NCI-H1417 treated with DMSO at 0.1 percent for 48 hours (cell line): ENCODE measurements around the gene RPL23.

Source experiments
- DNase-seq: peaks from one replicate; lab custom pipeline; 2025; lab: John Stamatoyannopoulos, UW

The RPL23 gene

GRCh38 chr17:38883592-38884526, 30.3 kb upstream of the RPL23 start:
- no peak for DNase-seq

- no peak for DNase-seq
Observed at GRCh38 chr17:38882870-38883269, 29.3 kb upstream of the RPL23 start.

DNA sequence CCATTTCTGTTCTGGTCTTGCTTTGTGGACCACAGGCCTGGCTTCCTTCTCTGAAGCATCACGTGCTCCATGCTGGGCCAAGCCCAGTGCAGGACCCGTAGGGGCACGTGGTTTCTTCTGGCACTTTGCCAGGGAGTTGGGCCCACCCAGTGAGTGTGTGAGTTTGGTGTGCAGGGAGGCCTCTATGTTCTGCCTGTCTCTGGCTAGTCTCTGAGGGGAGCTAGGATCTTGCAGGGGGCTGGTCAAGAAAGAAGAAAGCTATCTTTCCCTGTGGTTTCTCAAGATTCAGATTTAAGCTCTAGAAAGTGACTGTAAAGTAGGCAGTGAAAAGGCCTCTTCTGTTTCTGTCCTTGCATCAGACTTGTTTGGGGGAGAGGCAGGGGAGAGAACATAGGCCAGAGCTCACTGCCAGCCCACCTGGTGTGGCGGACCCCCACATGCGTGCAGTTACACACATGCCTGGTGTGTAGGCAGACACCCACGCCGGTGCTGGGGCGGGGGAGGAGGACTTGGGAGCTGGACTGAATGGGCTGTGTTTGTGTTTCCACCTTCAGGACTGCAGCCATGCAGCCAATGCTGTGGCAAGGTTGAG, 28.2 kb upstream of the RPL23 start:
- DNase-seq: no peak

- no peak for DNase-seq
Observed at GRCh38 chr17:38879878-38880665, 26.6 kb upstream of the RPL23 start.

GRCh38 chr17:38877130-38877851, 23.8 kb upstream of the RPL23 start:
- DNase-seq: no peak

DNA sequence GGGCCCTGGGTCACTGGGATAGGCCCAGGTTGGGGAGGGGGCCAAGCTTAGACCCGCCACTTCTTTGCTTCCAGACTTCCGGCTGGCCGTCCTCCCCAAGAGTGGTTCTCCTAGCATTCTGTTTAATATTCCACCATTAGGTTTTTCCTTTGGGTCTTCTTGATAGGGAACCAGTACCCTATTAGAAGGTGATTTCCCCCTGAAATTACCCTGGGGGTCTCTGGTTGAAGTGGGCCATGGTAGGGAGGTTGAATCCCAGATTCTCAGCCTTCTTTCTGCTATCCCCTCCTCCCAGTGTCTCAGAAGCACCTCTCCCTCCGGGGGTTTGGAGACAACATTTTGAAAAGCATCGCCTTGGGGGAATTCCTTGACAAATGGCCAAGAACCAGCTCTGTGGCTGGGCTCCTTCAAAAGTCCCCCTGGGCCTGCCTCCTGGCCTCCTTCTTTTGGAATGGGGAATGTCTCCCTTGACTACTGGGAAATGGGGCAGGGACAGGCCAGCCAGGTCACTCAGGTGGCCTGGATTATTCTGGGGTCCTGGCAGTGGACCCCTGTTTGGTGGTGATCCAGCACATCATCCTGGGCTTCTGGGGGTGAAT, 22.1 kb upstream of the RPL23 start:
- DNase-seq: no peak

DNA sequence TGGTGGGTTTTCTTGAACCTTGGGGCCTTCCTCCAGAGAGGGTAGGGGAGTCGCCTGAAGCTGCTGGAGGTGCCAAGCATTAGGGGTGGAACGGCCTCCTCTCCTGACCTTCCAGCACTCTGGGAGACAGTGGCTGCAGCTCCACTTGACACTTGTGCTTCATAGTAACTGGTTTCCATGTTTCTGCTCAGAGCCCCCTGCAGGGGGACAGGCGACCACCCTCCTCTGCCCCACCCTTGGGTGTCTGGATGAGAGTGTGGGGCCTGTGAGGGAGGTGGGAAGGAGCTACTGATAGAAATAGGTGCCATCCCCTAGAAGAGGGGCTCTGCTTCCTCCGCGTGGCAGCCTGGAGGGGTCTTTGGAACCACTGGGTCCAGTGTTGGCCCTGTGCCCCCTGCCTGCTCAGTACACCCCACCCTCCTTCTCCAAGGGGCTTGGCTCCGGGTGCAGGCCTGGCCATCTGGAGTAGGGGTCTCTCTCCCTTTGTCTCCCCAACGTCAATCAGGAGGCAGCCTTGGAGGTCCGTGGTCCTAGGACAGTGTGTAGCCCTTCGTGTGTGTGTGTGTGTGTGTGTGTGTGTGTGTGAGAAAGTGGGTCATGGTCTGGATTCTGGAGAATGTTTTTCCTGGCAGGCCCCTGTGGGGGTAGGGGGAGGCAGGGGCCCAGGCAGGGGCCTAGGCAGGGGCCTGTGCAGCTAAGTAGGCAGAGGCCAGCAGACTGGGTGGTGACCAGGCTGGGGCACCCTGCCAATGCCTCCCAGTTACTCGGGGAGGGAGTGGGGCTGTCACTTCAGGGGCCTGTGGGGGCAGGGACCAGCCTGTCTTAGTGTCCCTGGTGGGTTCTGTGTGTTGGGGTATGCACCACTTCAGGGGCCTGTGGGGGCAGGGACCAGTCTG, 21.2 kb upstream of the RPL23 start:
- DNase-seq: no peak

GRCh38 chr17:38873640-38874380, 20.3 kb upstream of the RPL23 start:
- no peak for DNase-seq

- no peak for DNase-seq
Observed at GRCh38 chr17:38872671-38873385, 19.3 kb upstream of the RPL23 start.

DNA sequence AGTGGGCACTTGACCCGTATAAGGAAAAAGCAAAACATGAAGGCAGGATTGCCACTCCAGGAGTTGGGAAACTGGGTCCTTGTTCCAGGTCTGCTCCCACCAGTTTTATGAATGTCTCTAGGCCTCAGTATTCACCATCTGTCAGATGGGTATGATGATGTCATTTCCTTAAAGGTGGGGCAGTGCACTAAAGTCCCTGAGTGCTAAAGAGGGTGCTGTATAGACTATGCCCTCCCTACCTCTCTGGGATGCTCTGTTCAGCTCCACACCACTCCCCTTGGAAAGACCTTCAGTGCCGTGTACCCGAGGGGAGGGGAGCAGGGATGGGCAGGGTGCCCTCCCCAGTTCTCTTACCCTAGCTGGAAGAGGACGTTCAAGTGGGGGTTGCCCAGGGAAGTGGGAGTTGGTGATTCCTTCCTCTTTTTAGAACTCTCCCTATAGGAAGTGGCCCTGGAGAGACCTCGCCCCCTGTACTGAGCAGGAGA, 18.5 kb upstream of the RPL23 start:
- no peak for DNase-seq

GRCh38 chr17:38871247-38872015, 17.9 kb upstream of the RPL23 start:
- DNase-seq: no peak

GRCh38 chr17:38870259-38871165, 17.0 kb upstream of the RPL23 start:
- DNase-seq: no peak

DNA sequence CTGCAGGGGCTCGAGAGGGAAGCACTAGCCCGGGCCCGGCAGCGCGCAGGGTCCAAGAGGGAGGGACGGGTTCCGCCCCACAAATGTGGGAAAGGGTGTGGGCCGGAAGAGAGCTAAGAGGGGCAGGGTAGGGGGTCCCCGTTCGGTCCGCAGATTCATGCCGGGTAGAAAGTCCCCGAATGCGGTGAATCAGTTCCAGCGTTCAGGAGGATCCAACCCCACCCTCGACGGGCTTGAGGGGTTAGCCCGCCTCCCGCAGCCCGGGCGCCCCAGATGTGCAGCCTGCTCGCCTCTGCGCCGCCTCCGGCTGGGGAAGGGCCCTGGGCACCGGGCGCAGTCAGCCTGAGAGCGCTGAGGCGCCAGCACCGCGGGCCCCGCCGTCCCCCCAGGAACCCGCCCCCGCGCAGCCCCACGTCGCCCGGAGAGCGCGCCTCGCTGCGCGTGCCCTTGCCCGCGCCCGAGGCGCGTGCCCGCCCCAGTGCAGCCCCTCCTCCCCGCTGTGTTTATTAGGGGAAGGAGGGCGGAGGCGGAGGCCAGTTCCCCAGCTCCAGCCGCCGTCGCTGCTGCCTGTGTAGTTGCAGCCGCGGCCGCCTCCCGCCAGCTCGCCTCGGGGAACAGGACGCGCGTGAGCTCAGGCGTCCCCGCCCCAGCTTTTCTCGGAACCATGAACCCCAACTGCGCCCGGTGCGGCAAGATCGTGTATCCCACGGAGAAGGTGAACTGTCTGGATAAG, 16.2 kb upstream of the RPL23 start, which contains the start of gene LASP1:
TSS of gene LASP1 (plus strand) at position 533 of the 733 bp plus-strand sequence. CDS start at position 665, 132 bp downstream.
- peak; percentile 33 for DNase-seq

- peak; percentile 39 for DNase-seq
Observed at GRCh38 chr17:38868817-38869525, 15.4 kb upstream of the RPL23 start.

- DNase-seq: no peak
Observed at GRCh38 chr17:38867968-38868816, 14.7 kb upstream of the RPL23 start.
